B cell (primary cell): ENCODE measurements around the gene PFDN2. TPM values are rescaled to one million over a fixed set of nuclear protein-coding genes. Genes with fewer than 3 reads are reported as not detected.

Experiments used
- ATAC-seq: fragments of 200-7000 bp; cut with Tn5 transposase; one replicate; pipeline ENCODE4 v1.10.0; 2021; ENCODE audit warnings: low read depth, mild to moderate bottlenecking, moderate number of reproducible peaks, moderate library complexity
- CTCF ChIA-PET: fragments of 350-600 bp; sonication (Branson Sonifier 250); formaldehyde crosslinking; loops from one replicate; lab custom pipeline; 2021; ENCODE audit warnings: antibody characterized with exemption, inconsistent platforms; lab: Charles Lee
- POLR2A ChIA-PET: fragments of 350-600 bp; sonication (Branson Sonifier 250); formaldehyde crosslinking; loops from one replicate; lab custom pipeline; 2021; ENCODE audit warnings: antibody characterized with exemption; lab: Charles Lee
- DNase-seq: peaks from one replicate; pipeline ENCODE4 v3.0.0; 2013
- H2AFZ ChIP-seq: 2 replicates; pipeline ENCODE4 v1.6.1; 2012; ENCODE audit warnings: mild to moderate bottlenecking, low read depth, low read length; ENCODE audit not compliant: insufficient read depth, poor library complexity, severe bottlenecking
- H3K27ac ChIP-seq, 2 donors: 1 replicate in 1 of 2; 2 replicates in 1 of 2; pipeline ENCODE4 v1.5.1; 2012 to 2013; ENCODE audit warnings: low read length in 2 of 2, mild to moderate bottlenecking in 2 of 2, moderate library complexity in 1 of 2
- H3K27me3 ChIP-seq, 4 experiments: fragments of 200-600 bp in 1 of 4; sonication (generic) in 1 of 4; replicated peaks in 1 of 4; 1 replicate in 2 of 4; 2 replicates in 2 of 4; pipeline versions ENCODE4 v1.6.1 to v1.7.0; 2013 to 2016; ENCODE audit warnings: low read length in 3 of 4, mild to moderate bottlenecking in 2 of 4, mixed read lengths in 1 of 4, moderate library complexity in 1 of 4; ENCODE audit not compliant: insufficient read depth in 4 of 4, control insufficient read depth in 3 of 4; ENCODE audit errors: control extremely low read depth in 1 of 4
- H3K36me3 ChIP-seq, 2 experiments: replicated peaks in 1 of 2; 1 replicate in 1 of 2; 2 replicates in 1 of 2; pipeline versions ENCODE4 v1.6.1 to v1.7.1; 2013; ENCODE audit warnings: low read length in 1 of 2; ENCODE audit not compliant: insufficient read depth in 2 of 2, control insufficient read depth in 1 of 2; ENCODE audit errors: control extremely low read depth in 1 of 2, extremely low read depth in 1 of 2
- H3K4me1 ChIP-seq, 2 donors: fragments of 200-600 bp in 1 of 2; sonication (generic) in 1 of 2; 1 replicate in 1 of 2; 2 replicates in 1 of 2; pipeline versions ENCODE4 v1.5.1 to v1.6.1; 2013 to 2017; ENCODE audit warnings: low read length in 2 of 2; ENCODE audit not compliant: control insufficient read depth in 2 of 2, insufficient read depth in 2 of 2
- H3K4me2 ChIP-seq: replicated peaks from 2 replicates; pipeline ENCODE3; 2012; ENCODE audit warnings: mild to moderate bottlenecking, low read depth, low read length; ENCODE audit not compliant: poor library complexity, severe bottlenecking
- H3K4me3 ChIP-seq, 5 experiments: fragments of 200-600 bp in 1 of 5; sonication (generic) in 1 of 5; 1 replicate in 3 of 5; 2 replicates in 2 of 5; pipeline versions ENCODE4 v1.5.1 to v1.7.0; 2011 to 2016; ENCODE audit warnings: low read length in 4 of 5, mild to moderate bottlenecking in 4 of 5, low read depth in 2 of 5, control low read depth in 1 of 5, moderate library complexity in 1 of 5; ENCODE audit not compliant: insufficient read depth in 1 of 5; ENCODE audit errors: control extremely low read depth in 1 of 5, extremely low read depth in 1 of 5
- H3K79me2 ChIP-seq: fragments of 200-600 bp; sonication (generic); one replicate; pipeline ENCODE4 v1.6.0; 2016; ENCODE audit warnings: low read length; ENCODE audit not compliant: control insufficient read depth, insufficient read depth
- H3K9ac ChIP-seq: fragments of 200-600 bp; sonication (generic); 2 replicates; pipeline ENCODE4 v1.6.1; 2017; ENCODE audit warnings: mild to moderate bottlenecking, low read length, moderate library complexity
- H3K9me3 ChIP-seq, 3 donors: one replicate each; pipeline versions ENCODE4 v1.6.1 to v1.7.1; 2013; ENCODE audit warnings: low read length in 2 of 3; ENCODE audit not compliant: control insufficient read depth in 2 of 3, insufficient read depth in 1 of 3; ENCODE audit errors: control extremely low read depth in 1 of 3
- H4K20me1 ChIP-seq: 2 replicates; pipeline ENCODE4 v1.6.0; 2012; ENCODE audit warnings: mild to moderate bottlenecking, low read length; ENCODE audit not compliant: insufficient read depth, control insufficient read depth, poor library complexity, severe bottlenecking
- H3K27ac Mint-ChIP-seq: one replicate; pipeline ENCODE4 v1.8.0; 2021; ENCODE audit warnings: mixed read lengths
- H3K27me3 Mint-ChIP-seq: one replicate; pipeline ENCODE4 v1.8.0; 2021; ENCODE audit warnings: mixed read lengths
- H3K4me1 Mint-ChIP-seq: one replicate; pipeline ENCODE4 v1.8.0; 2021; ENCODE audit warnings: mixed read lengths
- H3K4me3 Mint-ChIP-seq: one replicate; pipeline ENCODE4 v1.8.0; 2021; ENCODE audit warnings: mixed read lengths
- H3K9me3 Mint-ChIP-seq: one replicate; pipeline ENCODE4 v1.8.0; 2022; ENCODE audit warnings: mixed read lengths; ENCODE audit not compliant: insufficient read depth
- CTCF ChIP-seq: fragments of 200-600 bp; IDR thresholded peaks from one replicate; pipeline ENCODE4 v1.8.0; 2022; ENCODE audit warnings: antibody characterized with exemption, mild to moderate bottlenecking
- EZH2 ChIP-seq: IDR thresholded peaks from 2 replicates; pipeline ENCODE4 v1.6.1; 2012; ENCODE audit warnings: borderline replicate concordance, low read depth, mild to moderate bottlenecking, moderate library complexity, low read length; ENCODE audit not compliant: insufficient read depth, poor library complexity, severe bottlenecking
- WGBS: methylation state at CpG from one replicate; pipeline ENCODE4 v1.1.5; 2013; ENCODE audit warnings: missing lambda C conversion rate; ENCODE audit not compliant: insufficient coverage; 5-methylcytosine and 5-hydroxymethylcytosine counted together
- intact Hi-C: fragments of 100-400 bp; cut with micrococcal nuclease; formaldehyde crosslinking; loops from one replicate; pipeline ENCODE4 v1.10.0; 2022
- polyA minus RNA-seq: library from RNA; depleted of rRNA, polyadenylated mRNA; stranded (reverse); fragments of >200 nt; gene quantifications from 2 replicates; pipeline ENCODE4 v1.2.3, GENCODE V29; 2012
- polyA plus RNA-seq: library from polyadenylated mRNA; depleted of rRNA; stranded (reverse); fragments of >200 nt; gene quantifications from 2 replicates; pipeline ENCODE4 v1.2.3, GENCODE V29; 2012
- total RNA-seq, 2 donors: library from RNA; stranded (reverse); fragments of 120-200 nt in 1 of 2; gene quantifications; 1 replicate in 1 of 2; 2 replicates in 1 of 2; pipeline versions ENCODE4 v1.2.3 to v1.2.4, GENCODE V29; 2013 to 2022

Gene PFDN2
- total RNA-seq (29.9 and 32.3 TPM in 2 replicates), polyA plus RNA-seq (43.2 and 120 TPM in 2 replicates), polyA minus RNA-seq (9.8 and 17.1 TPM in 2 replicates)
- 33.8 TPM for total RNA-seq (2013)

DNA sequence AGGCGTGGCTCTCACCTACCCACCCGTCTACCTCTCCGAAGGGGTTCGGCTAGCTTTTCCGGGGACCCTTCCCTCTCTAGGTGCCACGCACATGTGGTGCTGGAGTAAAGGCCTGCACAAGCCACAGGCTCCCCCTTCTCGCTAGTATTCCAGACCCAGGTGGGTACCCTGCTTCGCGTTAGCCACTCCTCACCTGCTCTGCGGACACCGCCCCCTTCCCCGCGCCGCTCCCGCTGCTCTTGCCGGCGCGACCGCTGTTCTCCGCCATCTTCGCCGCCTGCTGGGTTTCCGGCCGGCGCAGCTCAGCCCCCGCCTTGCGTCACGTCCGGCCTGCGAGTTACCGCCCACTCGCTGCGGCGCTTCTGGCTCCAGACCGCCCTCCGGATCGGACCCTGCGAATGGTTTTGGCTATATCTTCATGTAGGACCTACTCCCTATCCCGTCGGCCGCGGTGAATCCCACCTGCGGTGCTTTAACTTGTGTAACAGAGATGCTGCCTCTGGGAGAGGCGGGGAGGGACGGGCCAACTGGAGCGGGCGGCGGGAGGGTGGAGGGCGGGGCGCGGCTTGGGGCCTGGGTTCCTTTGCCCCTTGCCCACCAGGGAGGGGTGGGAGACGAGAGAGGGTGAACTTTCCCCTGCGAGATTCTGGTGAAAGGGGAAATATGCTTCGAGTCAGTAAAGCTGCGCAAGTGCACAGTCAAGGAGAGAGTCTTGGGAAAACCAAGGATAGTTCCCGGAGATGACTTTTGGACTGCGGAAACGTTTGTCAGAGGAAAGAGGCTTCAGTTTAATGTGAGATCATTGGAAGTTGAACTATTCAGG, at the start of gene PFDN2, which contains the start of gene NIT1:
Gene PFDN2, minus strand, starts transcription at position 279 of the 823 bp plus-strand sequence. Its CDS starts 11 bp downstream, at position 268.
Gene NIT1, plus strand, starts transcription at position 347 of the 823 bp plus-strand sequence. Its CDS starts 72 bp downstream, at position 419.
- Histone ChIP-seq H3K27ac (peak within 1 kb of the TSS; percentile 86 to 89), H2AFZ (peak within 1 kb of the TSS; percentile 89), H3K4me2 (peak within 1 kb of the TSS; percentile 81), H4K20me1 (peaks cover 12% of the 10 kb centered on the region), H3K9ac (peak within 1 kb of the TSS; percentile 89), H3K27me3 (no peaks in the 10 kb centered on the region), H3K4me3 (peak within 1 kb of the TSS; percentile 71 to 98 (median 97)), H3K79me2 (peaks cover 78% of the 10 kb centered on the region), H3K9me3 (no peaks in the 10 kb centered on the region), H3K4me1 (peaks cover 45 to 54% of the 10 kb centered on the region in 2 donors), H3K36me3 (peaks cover 5 to 29% of the 10 kb centered on the region in 2 experiments)
- Mint-ChIP-seq H3K27ac (peak within 1 kb of the TSS; percentile 94), H3K9me3 (no peaks in the 10 kb centered on the region), H3K27me3 (no peaks in the 10 kb centered on the region), H3K4me1 (peaks cover 78% of the 10 kb centered on the region), H3K4me3 (peak within 1 kb of the TSS; percentile 97)
- intact Hi-C loops = loop anchor here (1.0 to 2.0 kb wide), 5 partner anchors 14 to 73 kb away; partner anchors contain the start of genes DEDD, KLHDC9, PPOX and UFC1
- WGBS = under 1% methylated on average over 57 of the region's 58 CpGs
- ChIA-PET CTCF (interaction anchor here (0.9 to 2.6 kb wide), 7 partner anchors 13 to 121 kb away, joined by 3 to 13 read pairs (median 5); partner anchors contain the start of genes DEDD, KLHDC9 and PPOX), POLR2A (interaction anchor here (1.0 to 1.4 kb wide), 7 partner anchors 13 to 97 kb away, joined by 3 to 12 read pairs (median 7); partner anchors contain the start of genes DEDD, F11R, KLHDC9 and TSTD1)
- TF ChIP-seq EZH2 (no peak), CTCF (no peak)
- DNase-seq (peak; percentile 90), ATAC-seq (peak; percentile 84)
